PC-3 (cell line): Measurements from ENCODE around the gene ZNF234.

ENCODE experiments used
- EZH2 ChIP-seq: fragments of 300-600 bp; sonication (generic); IDR thresholded peaks from one replicate; pipeline ENCODE4 v1.6.1; 2017; ENCODE audit warnings: antibody characterized with exemption, mild to moderate bottlenecking, low read length; ENCODE audit not compliant: unreplicated experiment
- TF ChIP-seq, protein P1 (sequence below): fragments of 300-600 bp; sonication (generic); conservative IDR thresholded peaks from 2 replicates; pipeline ENCODE4 v1.5.1; 2017; ENCODE audit warnings: antibody characterized with exemption, low read depth, mild to moderate bottlenecking, low read length

- TF ChIP-seq, protein P1, sequence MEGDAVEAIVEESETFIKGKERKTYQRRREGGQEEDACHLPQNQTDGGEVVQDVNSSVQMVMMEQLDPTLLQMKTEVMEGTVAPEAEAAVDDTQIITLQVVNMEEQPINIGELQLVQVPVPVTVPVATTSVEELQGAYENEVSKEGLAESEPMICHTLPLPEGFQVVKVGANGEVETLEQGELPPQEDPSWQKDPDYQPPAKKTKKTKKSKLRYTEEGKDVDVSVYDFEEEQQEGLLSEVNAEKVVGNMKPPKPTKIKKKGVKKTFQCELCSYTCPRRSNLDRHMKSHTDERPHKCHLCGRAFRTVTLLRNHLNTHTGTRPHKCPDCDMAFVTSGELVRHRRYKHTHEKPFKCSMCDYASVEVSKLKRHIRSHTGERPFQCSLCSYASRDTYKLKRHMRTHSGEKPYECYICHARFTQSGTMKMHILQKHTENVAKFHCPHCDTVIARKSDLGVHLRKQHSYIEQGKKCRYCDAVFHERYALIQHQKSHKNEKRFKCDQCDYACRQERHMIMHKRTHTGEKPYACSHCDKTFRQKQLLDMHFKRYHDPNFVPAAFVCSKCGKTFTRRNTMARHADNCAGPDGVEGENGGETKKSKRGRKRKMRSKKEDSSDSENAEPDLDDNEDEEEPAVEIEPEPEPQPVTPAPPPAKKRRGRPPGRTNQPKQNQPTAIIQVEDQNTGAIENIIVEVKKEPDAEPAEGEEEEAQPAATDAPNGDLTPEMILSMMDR = no peak
- TF ChIP-seq EZH2 = no peak
These were observed 28.1 kb upstream of the ZNF234 start, which contains the start of gene ZNF225 for GRCh38 chr19:44113138-44113783.
